Panc1 (cell line): ENCODE results near the gene PNKP. TPM values are rescaled to one million over a fixed set of nuclear protein-coding genes. Genes with fewer than 3 reads are reported as not detected.

Source experiments
- ATAC-seq: fragments of 200-7000 bp; cut with Tn5 transposase; 2 replicates; pipeline ENCODE4 v1.9.1; 2020; ENCODE audit warnings: mild to moderate bottlenecking, moderate library complexity
- BruUV-seq: library from RNA; stranded (reverse); fragments of 400-500 nt; replicated peaks from 2 replicates; lab custom pipeline; 2021; lab: Mats Ljungman, UMichigan
- CTCF ChIA-PET: fragments of 300-600 bp; sonication (Branson Sonifier 250); formaldehyde crosslinking; loops from one replicate; lab custom pipeline; 2022; ENCODE audit warnings: antibody characterized with exemption; lab: Charles Lee
- POLR2A ChIA-PET: fragments of 300-600 bp; sonication (Branson Sonifier 250); formaldehyde crosslinking; loops from one replicate; lab custom pipeline; 2022; ENCODE audit warnings: antibody characterized with exemption; lab: Charles Lee
- DNase-seq: peaks from one replicate; pipeline ENCODE4 v3.0.0-alpha.2; 2010; ENCODE audit warnings: low read depth, low spot score
- H3K27ac ChIP-seq: 2 replicates; pipeline ENCODE4 v1.5.1; 2011; ENCODE audit warnings: mild to moderate bottlenecking, low read length, inconsistent platforms
- H3K27me3 ChIP-seq: fragments of 200-500 bp; sonication (Bioruptor generic); 2 replicates; pipeline ENCODE4 v1.6.0; 2014; ENCODE audit warnings: low read length, inconsistent platforms; ENCODE audit not compliant: control insufficient read depth, insufficient read depth
- H3K36me3 ChIP-seq: fragments of 200-500 bp; sonication (Bioruptor generic); 2 replicates; pipeline ENCODE4 v1.5.1; 2014; ENCODE audit warnings: inconsistent platforms, mild to moderate bottlenecking, low read length, moderate library complexity; ENCODE audit not compliant: control insufficient read depth, insufficient read depth
- H3K4me1 ChIP-seq: 2 replicates; pipeline ENCODE4 v1.5.1; 2011; ENCODE audit warnings: inconsistent platforms, mild to moderate bottlenecking, low read length, moderate library complexity; ENCODE audit not compliant: control insufficient read depth, insufficient read depth
- H3K4me3 ChIP-seq, 2 experiments: 2 replicates each; pipeline ENCODE4 v1.5.1; 2011 to 2012; ENCODE audit warnings: low read depth in 2 of 2, low read length in 2 of 2, mild to moderate bottlenecking in 2 of 2, inconsistent platforms in 1 of 2, moderate library complexity in 1 of 2
- H3K9me3 ChIP-seq: fragments of 200-500 bp; sonication (Bioruptor generic); 2 replicates; pipeline ENCODE4 v1.5.1; 2014; ENCODE audit warnings: low read depth, mild to moderate bottlenecking, inconsistent platforms, low read length, moderate library complexity; ENCODE audit not compliant: control insufficient read depth, insufficient read depth
- POLR2AphosphoS5 ChIP-seq: IDR thresholded peaks from 2 replicates; pipeline ENCODE4 v1.6.1; 2012; ENCODE audit warnings: mild to moderate bottlenecking, low read depth, low read length, moderate library complexity
- SIN3A ChIP-seq: IDR thresholded peaks from 2 replicates; pipeline ENCODE4 v1.6.1; 2012; ENCODE audit warnings: low read depth, mild to moderate bottlenecking, low read length, moderate library complexity, borderline replicate concordance; ENCODE audit not compliant: insufficient read depth
- TCF7L2 ChIP-seq: IDR thresholded peaks from 2 replicates; pipeline ENCODE4 v1.6.1; 2011; ENCODE audit warnings: mild to moderate bottlenecking, low read depth, low read length, inconsistent platforms
- in situ Hi-C: cut with HindIII; loops from 2 replicates; pipeline ENCODE4 v1.10.0; 2016; ENCODE audit warnings: low sequenced_read_pairs, low pct_unique_long_range_greater_than_20kb
- intact Hi-C: fragments of 100-400 bp; cut with micrococcal nuclease; formaldehyde crosslinking; loops from one replicate; pipeline ENCODE4 v1.10.0; 2022; ENCODE audit not compliant: unreplicated experiment
- total RNA-seq: library from RNA; stranded (reverse); gene quantifications from one replicate; pipeline ENCODE4 v1.2.1, GENCODE V29; 2021; ENCODE audit not compliant: unreplicated experiment
- TF ChIP-seq, protein P1 (sequence below): fragments of 450-650 bp; IDR thresholded peaks from 2 replicates; pipeline ENCODE4 v1.5.1; 2017; ENCODE audit warnings: mild to moderate bottlenecking
- TF ChIP-seq, protein P2 (sequence below), 2 experiments: IDR thresholded peaks; 2 replicates each; pipeline ENCODE4 v1.6.1; 2011 to 2012; ENCODE audit warnings: low read depth in 2 of 2, control low read depth in 1 of 2, low read length in 1 of 2, mild to moderate bottlenecking in 1 of 2, moderate library complexity in 1 of 2; ENCODE audit not compliant: insufficient read depth in 1 of 2

The PNKP gene
- total RNA-seq, 1 experiment from 2014 or later, result 76.7 TPM

DNA sequence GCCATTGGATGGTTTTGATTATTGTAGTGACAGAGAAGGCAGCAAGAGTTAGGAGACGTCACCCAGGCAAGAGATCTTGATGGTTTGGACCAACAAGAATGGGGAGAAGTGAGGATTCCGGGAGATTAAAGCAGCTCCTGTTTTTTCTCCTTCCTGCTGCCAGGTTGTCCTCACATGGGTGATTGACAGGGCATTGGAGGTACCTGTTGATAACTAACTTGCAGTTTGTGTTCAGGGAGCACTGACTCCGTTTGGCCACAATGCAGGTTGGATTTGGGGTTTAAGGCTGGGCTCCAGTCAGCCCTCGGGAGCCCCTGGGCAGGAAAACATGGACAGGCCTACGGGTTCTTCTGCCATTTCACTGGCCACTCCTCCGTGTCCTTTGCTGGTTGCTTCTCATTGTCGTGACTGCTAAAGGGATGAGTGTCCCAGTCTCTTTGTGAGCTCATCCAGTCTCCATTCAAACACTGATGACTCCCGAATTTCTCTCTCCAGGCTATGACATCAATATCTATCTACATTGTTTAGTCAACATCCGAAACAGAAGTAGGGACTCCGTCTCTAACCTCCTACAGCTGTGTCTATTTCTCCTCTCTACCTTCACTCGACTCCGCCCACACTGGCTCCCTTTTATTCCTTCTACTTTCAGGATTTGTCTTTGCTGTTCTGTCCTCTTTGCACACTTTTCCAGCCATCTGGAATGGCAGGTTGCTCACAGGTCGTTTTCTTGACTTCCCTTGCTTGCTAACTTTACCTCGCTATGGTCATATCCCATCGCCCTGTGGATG is 17.7 kb downstream of the PNKP start:
- TF ChIP-seq, protein P1, sequence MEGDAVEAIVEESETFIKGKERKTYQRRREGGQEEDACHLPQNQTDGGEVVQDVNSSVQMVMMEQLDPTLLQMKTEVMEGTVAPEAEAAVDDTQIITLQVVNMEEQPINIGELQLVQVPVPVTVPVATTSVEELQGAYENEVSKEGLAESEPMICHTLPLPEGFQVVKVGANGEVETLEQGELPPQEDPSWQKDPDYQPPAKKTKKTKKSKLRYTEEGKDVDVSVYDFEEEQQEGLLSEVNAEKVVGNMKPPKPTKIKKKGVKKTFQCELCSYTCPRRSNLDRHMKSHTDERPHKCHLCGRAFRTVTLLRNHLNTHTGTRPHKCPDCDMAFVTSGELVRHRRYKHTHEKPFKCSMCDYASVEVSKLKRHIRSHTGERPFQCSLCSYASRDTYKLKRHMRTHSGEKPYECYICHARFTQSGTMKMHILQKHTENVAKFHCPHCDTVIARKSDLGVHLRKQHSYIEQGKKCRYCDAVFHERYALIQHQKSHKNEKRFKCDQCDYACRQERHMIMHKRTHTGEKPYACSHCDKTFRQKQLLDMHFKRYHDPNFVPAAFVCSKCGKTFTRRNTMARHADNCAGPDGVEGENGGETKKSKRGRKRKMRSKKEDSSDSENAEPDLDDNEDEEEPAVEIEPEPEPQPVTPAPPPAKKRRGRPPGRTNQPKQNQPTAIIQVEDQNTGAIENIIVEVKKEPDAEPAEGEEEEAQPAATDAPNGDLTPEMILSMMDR, result no peak
- TF ChIP-seq POLR2AphosphoS5 (no peak), SIN3A (no peak), TCF7L2 (no peak)
- TF ChIP-seq, protein P2, sequence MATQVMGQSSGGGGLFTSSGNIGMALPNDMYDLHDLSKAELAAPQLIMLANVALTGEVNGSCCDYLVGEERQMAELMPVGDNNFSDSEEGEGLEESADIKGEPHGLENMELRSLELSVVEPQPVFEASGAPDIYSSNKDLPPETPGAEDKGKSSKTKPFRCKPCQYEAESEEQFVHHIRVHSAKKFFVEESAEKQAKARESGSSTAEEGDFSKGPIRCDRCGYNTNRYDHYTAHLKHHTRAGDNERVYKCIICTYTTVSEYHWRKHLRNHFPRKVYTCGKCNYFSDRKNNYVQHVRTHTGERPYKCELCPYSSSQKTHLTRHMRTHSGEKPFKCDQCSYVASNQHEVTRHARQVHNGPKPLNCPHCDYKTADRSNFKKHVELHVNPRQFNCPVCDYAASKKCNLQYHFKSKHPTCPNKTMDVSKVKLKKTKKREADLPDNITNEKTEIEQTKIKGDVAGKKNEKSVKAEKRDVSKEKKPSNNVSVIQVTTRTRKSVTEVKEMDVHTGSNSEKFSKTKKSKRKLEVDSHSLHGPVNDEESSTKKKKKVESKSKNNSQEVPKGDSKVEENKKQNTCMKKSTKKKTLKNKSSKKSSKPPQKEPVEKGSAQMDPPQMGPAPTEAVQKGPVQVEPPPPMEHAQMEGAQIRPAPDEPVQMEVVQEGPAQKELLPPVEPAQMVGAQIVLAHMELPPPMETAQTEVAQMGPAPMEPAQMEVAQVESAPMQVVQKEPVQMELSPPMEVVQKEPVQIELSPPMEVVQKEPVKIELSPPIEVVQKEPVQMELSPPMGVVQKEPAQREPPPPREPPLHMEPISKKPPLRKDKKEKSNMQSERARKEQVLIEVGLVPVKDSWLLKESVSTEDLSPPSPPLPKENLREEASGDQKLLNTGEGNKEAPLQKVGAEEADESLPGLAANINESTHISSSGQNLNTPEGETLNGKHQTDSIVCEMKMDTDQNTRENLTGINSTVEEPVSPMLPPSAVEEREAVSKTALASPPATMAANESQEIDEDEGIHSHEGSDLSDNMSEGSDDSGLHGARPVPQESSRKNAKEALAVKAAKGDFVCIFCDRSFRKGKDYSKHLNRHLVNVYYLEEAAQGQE (IDR thresholded peaks at IDR 0.05; ENCODE audit: insufficient read depth in 1 of 2, low read depth in 2 of 2, low read length in 1 of 2), result no peak
- no peak for ATAC-seq
- Histone ChIP-seq H3K36me3 (no peaks in the 10 kb centered on the region), H3K9me3 (no peaks in the 10 kb centered on the region), H3K4me1 (peaks cover 13% of the 10 kb centered on the region), H3K4me3 (peak overlapping the region; percentile 58 to 73), H3K27me3 (no peaks in the 10 kb centered on the region), H3K27ac (peak overlapping the region; percentile 86)
- intact Hi-C loops (no loop called here), in situ Hi-C loops (no loop called here)
- BruUV-seq, result TSS peak; percentile 59
- ChIA-PET CTCF (no interaction called here), POLR2A (no interaction called here)
- no peak for DNase-seq

DNA sequence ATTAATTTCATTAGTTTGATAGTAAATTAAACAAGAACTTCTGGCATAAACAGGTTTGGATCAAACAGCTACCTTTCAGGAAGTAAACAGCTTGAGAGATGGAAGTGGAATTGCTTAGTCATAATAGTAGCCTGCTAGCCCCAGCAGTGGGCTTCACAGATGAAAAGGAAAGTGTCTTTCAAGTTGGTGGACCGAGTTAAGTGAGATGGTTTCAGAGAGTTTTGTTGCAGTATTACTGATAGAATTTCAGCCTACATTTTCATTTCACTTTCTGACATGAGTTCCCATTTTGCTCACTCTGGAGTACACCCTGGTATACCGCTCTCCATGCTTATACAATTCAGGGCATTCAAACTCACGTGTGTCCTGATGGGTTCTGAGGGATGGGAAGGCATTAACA is 18.4 kb downstream of the PNKP start:
- CTCF ChIA-PET, result no interaction called here
- ATAC-seq (no peak), DNase-seq (no peak)
- no TSS peak for BruUV-seq
- POLR2A ChIA-PET, result no interaction called here
- Histone ChIP-seq H3K4me1 (peaks cover 11% of the 10 kb centered on the region), H3K9me3 (no peaks in the 10 kb centered on the region), H3K27ac (no peak overlapping the region), H3K4me3 (no peak overlapping the region), H3K27me3 (no peaks in the 10 kb centered on the region), H3K36me3 (no peaks in the 10 kb centered on the region)
- TF ChIP-seq POLR2AphosphoS5 (no peak), SIN3A (no peak), TCF7L2 (no peak)
- TF ChIP-seq, protein P1, result no peak
- TF ChIP-seq, protein P2 (IDR thresholded peaks at IDR 0.05; ENCODE audit: insufficient read depth in 1 of 2, low read depth in 2 of 2, low read length in 1 of 2), result no peak
- in situ Hi-C loops (no loop called here), intact Hi-C loops (no loop called here)
